Body of pancreas (tissue), 4 donors: ENCODE results near the gene PTPRQ. TPM values are rescaled to one million over a fixed set of nuclear protein-coding genes. Genes with fewer than 3 reads are reported as not detected.

Experiments
- ATAC-seq: fragments of 150-250 bp; one replicate; pipeline ENCODE4 v1.9.1; 2016
- DNase-seq, 4 donors: peaks; one replicate each; pipeline ENCODE4 v3.0.0-alpha.2; 2019
- H3K27ac ChIP-seq, 4 donors: fragments of 200-600 bp; sonication (generic); 1 replicate in 3 of 4; 2 replicates in 1 of 4; pipeline versions ENCODE4 v1.5.1 to v1.6.1; 2016 to 2019; ENCODE audit warnings: mild to moderate bottlenecking in 1 of 4, mixed read lengths in 1 of 4, moderate library complexity in 1 of 4
- H3K27me3 ChIP-seq, 2 donors: fragments of 200-600 bp; sonication (generic); one replicate each; pipeline ENCODE4 v1.6.0; 2016; ENCODE audit warnings: mild to moderate bottlenecking in 1 of 2
- H3K36me3 ChIP-seq, 2 donors: fragments of 200-600 bp; sonication (generic); replicated peaks in 1 of 2; 2 replicates each; pipeline ENCODE4 v1.5.1; 2016; ENCODE audit warnings: low read depth in 2 of 2; ENCODE audit not compliant: insufficient read depth in 1 of 2
- H3K4me1 ChIP-seq: fragments of 200-600 bp; sonication (generic); one replicate; pipeline ENCODE4 v1.6.0; 2016
- H3K4me3 ChIP-seq, 2 donors: fragments of 200-600 bp; sonication (generic); 1 replicate in 1 of 2; 2 replicates in 1 of 2; pipeline ENCODE4 v1.5.1; 2016 to 2019
- H3K9me3 ChIP-seq, 3 donors: fragments of 200-600 bp; sonication (generic); 1 replicate in 2 of 3; 2 replicates in 1 of 3; pipeline ENCODE4 v1.5.1; 2016
- CTCF ChIP-seq, 7 experiments: fragments of 450-650 bp in 4 of 7; fragments of 200-600 bp in 3 of 7; sonication (generic) in 3 of 7; IDR thresholded peaks; one replicate each; pipeline ENCODE4 v1.5.1; 2016 to 2019; ENCODE audit warnings: antibody characterized with exemption in 7 of 7
- POLR2A ChIP-seq, 3 donors: fragments of 450-650 bp; IDR thresholded peaks; one replicate each; pipeline ENCODE4 v1.6.1; 2016; ENCODE audit warnings: antibody characterized with exemption in 3 of 3, mild to moderate bottlenecking in 2 of 3
- WGBS, 2 donors: methylation state at CpG; one replicate each; pipeline ENCODE4 v1.1.5; 2017; 5-methylcytosine and 5-hydroxymethylcytosine counted together
- intact Hi-C: fragments of 100-400 bp; cut with DNase I; formaldehyde crosslinking; loops from one replicate; pipeline ENCODE4 v1.15.1; 2023
- total RNA-seq, 2 donors: library from RNA; depleted of rRNA; stranded (reverse); fragments of >200 nt; gene quantifications; one replicate each; pipeline ENCODE4 v1.1.0, GENCODE V29; 2016

The PTPRQ gene
- total RNA-seq, 2 donors from 2014 or later: 0.52 to 0.66 TPM

GRCh38 chr12:80485222-80485987 lies 41.4 kb downstream of the PTPRQ start:
- no peak overlapping the region for H3K27ac ChIP-seq
- ATAC-seq: no peak

GRCh38 chr12:80490329-80490728 lies 46.3 kb downstream of the PTPRQ start:
- no peak for TF ChIP-seq POLR2A (IDR thresholded peaks at IDR 0.05)
- no peak for TF ChIP-seq CTCF (IDR thresholded peaks at IDR 0.05)
- ATAC-seq: no peak
- WGBS, 2 donors: 59 to 61% methylated on average over 2 of the region's 2 CpGs
- no peaks in the 10 kb centered on the region for H3K9me3 ChIP-seq
- no peaks in the 10 kb centered on the region for H3K4me1 ChIP-seq
- no peaks in the 10 kb centered on the region for H3K27me3 ChIP-seq
- no peaks in the 10 kb centered on the region for H3K36me3 ChIP-seq
- no peak for DNase-seq
- no peak overlapping the region for H3K27ac ChIP-seq
- intact Hi-C loops: no loop called here
- H3K4me3 ChIP-seq: no peak overlapping the region

More at GRCh38 chr12:80485222-80485987, 41.4 kb downstream of the PTPRQ start:
- H3K27me3 ChIP-seq: no peaks in the 10 kb centered on the region
- intact Hi-C loops: no loop called here
- H3K36me3 ChIP-seq: no peaks in the 10 kb centered on the region
- WGBS, 2 donors: 47 to 49% methylated on average over 5 of the region's 5 CpGs
- DNase-seq: no peak
- no peaks in the 10 kb centered on the region for H3K9me3 ChIP-seq
- no peak overlapping the region for H3K4me3 ChIP-seq
- no peak for TF ChIP-seq CTCF (IDR thresholded peaks at IDR 0.05)
- TF ChIP-seq POLR2A (IDR thresholded peaks at IDR 0.05): no peak
- no peaks in the 10 kb centered on the region for H3K4me1 ChIP-seq

- no peaks in the 10 kb centered on the region for H3K4me1 ChIP-seq
- TF ChIP-seq POLR2A (IDR thresholded peaks at IDR 0.05) (no peak), CTCF (IDR thresholded peaks at IDR 0.05) (no peak)
- no peak for ATAC-seq
- H3K36me3 ChIP-seq: no peaks in the 10 kb centered on the region
- H3K9me3 ChIP-seq: no peaks in the 10 kb centered on the region
- no peak overlapping the region for H3K27ac ChIP-seq
- DNase-seq: no peak
- intact Hi-C loops: no loop called here
- H3K27me3 ChIP-seq: no peaks in the 10 kb centered on the region
- no peak overlapping the region for H3K4me3 ChIP-seq
Measured at GRCh38 chr12:80491166-80491565, 47.1 kb downstream of the PTPRQ start.

GRCh38 chr12:80493466-80493865 lies 49.4 kb downstream of the PTPRQ start:
- ATAC-seq: no peak
- TF ChIP-seq POLR2A (IDR thresholded peaks at IDR 0.05) (no peak), CTCF (IDR thresholded peaks at IDR 0.05) (no peak)
- intact Hi-C loops: no loop called here

GRCh38 chr12:80494836-80495235 lies 50.8 kb downstream of the PTPRQ start:
- Histone ChIP-seq H3K9me3 (no peaks in the 10 kb centered on the region), H3K27me3 (no peaks in the 10 kb centered on the region), H3K27ac (no peak overlapping the region), H3K4me1 (no peaks in the 10 kb centered on the region), H3K4me3 (no peak overlapping the region), H3K36me3 (no peaks in the 10 kb centered on the region)
- WGBS, 2 donors: 67 to 88% methylated on average over 1 of the region's 1 CpG
- intact Hi-C loops: no loop called here
- no peak for TF ChIP-seq CTCF (IDR thresholded peaks at IDR 0.05)
- no peak for TF ChIP-seq POLR2A (IDR thresholded peaks at IDR 0.05)
- DNase-seq (no peak), ATAC-seq (no peak)

More at GRCh38 chr12:80493466-80493865, 49.4 kb downstream of the PTPRQ start:
- no peaks in the 10 kb centered on the region for H3K4me1 ChIP-seq
- no peaks in the 10 kb centered on the region for H3K27me3 ChIP-seq
- H3K27ac ChIP-seq: no peak overlapping the region
- 86 to 90% methylated on average over 2 of the region's 2 CpGs for WGBS, 2 donors
- no peak for DNase-seq
- H3K36me3 ChIP-seq: no peaks in the 10 kb centered on the region
- H3K9me3 ChIP-seq: no peaks in the 10 kb centered on the region
- no peak overlapping the region for H3K4me3 ChIP-seq
